GM11168 (cell line): ENCODE data around the gene RAB43.

Source experiments
- in situ Hi-C: fragments of 300-500 bp; cut with MboI; formaldehyde crosslinking; loops from one replicate; pipeline ENCODE4 v1.12.0; 2022; ENCODE audit warnings: low sequenced_read_pairs; ENCODE audit not compliant: unreplicated experiment

The RAB43 gene

GRCh38 chr3:129046037-129046731 lies 75.4 kb downstream of the RAB43 start:
- in situ Hi-C loops = no loop called here

DNA sequence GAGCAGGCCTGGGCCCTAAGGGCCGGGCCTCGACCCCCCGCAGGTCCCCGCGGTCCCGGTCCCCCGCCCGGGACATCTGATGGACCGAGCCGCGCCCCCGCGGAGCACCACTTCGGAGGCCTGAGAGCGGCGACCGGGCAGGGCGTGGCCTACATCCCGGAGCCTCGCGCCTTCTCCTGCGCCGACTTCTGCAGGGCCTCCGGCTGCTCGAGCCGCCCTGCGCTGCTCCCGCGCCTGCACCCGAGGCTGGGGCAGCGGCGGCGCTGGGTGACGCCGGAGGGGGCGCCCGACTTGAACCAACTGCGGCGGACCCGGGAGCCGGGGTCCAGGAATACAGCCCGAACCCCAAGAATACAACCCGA lies 75.9 kb downstream of the RAB43 start:
- in situ Hi-C loops = no loop called here

GRCh38 chr3:129040579-129041300 lies 80.9 kb downstream of the RAB43 start:
- in situ Hi-C loops = no loop called here

DNA sequence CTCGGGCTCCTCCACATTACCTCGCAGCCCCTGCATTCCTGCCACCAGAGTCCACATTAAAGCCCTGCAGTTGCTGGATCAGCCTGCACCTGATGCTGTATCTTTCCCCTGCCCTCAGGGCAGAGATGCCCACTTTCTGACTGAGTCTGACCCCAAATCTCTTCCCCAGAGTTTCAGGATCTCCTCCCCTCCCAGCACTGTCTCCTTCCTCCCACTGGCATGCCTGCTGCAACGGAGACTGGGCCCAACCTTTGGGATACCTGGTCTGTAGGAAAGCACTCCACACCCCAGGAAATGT lies 81.6 kb downstream of the RAB43 start:
- in situ Hi-C loops = no loop called here

DNA sequence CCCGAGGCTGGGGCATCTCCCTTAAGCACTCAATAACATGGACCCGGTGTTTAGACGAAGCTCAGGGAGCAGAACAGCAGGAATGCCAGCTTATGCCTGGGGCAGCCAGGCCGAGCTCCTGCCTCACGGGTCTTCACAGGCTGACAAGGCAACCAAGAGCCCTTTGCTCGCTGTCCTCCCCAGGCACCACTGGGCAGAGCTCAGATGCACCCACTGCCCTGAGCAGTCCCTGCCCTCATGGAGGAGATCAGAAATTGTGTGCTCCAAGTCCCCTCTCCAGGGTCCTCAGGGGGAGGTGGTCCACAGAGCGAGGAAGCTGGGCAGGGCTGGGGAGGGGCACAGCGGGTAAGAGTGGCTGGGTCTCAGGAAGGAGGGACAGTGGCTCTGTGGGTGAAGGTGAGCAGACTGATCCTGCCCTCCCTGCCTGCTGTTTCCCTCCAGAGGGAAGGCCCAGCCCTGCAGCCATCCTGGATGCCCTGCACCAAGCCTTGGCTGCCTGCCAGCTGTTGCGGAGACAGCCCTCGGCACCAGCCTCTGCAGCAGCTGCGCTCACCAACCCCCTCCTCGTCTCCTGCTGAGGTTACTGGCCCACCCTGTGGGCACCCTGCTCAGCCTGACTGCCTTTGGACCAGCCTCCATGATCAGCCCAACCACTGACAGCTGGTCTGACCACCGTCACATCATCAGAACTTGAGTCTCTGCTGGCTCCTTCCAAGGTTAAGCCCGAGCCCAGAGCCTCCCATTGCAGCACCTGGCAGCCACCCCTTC lies 82.1 kb downstream of the RAB43 start:
- in situ Hi-C loops = no loop called here

GRCh38 chr3:129038121-129038855 lies 83.3 kb downstream of the RAB43 start:
- in situ Hi-C loops = no loop called here
